Coronary artery (tissue), 2 donors: ENCODE measurements around the gene LAMC3.

Experiments
- DNase-seq: peaks from one replicate; pipeline ENCODE4 v3.0.0-alpha.2; 2017; ENCODE audit warnings: low spot score
- H3K27ac ChIP-seq, 2 donors: fragments of 200-600 bp; sonication (generic); one replicate each; pipeline ENCODE4 v1.5.1; 2016 to 2019
- H3K4me3 ChIP-seq: fragments of 200-600 bp; sonication (generic); 2 replicates; pipeline ENCODE4 v1.5.1; 2016; ENCODE audit warnings: mild to moderate bottlenecking, moderate library complexity
- TF ChIP-seq, protein P1 (sequence below): fragments of 200-600 bp; sonication (generic); IDR thresholded peaks from one replicate; pipeline ENCODE4 v1.5.1; 2019; ENCODE audit warnings: antibody characterized with exemption

Gene LAMC3

GRCh38 chr9:131008909-131009618 lies at the start of gene LAMC3:
Gene LAMC3, plus strand, starts transcription at chr9:131009174. Its CDS starts 41 bp downstream, at chr9:131009215.
- Histone ChIP-seq H3K27ac (no peak within 1 kb of the TSS), H3K4me3 (peak within 1 kb of the TSS; percentile 61)
- no peak for DNase-seq
- TF ChIP-seq, protein P1, sequence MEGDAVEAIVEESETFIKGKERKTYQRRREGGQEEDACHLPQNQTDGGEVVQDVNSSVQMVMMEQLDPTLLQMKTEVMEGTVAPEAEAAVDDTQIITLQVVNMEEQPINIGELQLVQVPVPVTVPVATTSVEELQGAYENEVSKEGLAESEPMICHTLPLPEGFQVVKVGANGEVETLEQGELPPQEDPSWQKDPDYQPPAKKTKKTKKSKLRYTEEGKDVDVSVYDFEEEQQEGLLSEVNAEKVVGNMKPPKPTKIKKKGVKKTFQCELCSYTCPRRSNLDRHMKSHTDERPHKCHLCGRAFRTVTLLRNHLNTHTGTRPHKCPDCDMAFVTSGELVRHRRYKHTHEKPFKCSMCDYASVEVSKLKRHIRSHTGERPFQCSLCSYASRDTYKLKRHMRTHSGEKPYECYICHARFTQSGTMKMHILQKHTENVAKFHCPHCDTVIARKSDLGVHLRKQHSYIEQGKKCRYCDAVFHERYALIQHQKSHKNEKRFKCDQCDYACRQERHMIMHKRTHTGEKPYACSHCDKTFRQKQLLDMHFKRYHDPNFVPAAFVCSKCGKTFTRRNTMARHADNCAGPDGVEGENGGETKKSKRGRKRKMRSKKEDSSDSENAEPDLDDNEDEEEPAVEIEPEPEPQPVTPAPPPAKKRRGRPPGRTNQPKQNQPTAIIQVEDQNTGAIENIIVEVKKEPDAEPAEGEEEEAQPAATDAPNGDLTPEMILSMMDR, result peak; percentile 40

DNA sequence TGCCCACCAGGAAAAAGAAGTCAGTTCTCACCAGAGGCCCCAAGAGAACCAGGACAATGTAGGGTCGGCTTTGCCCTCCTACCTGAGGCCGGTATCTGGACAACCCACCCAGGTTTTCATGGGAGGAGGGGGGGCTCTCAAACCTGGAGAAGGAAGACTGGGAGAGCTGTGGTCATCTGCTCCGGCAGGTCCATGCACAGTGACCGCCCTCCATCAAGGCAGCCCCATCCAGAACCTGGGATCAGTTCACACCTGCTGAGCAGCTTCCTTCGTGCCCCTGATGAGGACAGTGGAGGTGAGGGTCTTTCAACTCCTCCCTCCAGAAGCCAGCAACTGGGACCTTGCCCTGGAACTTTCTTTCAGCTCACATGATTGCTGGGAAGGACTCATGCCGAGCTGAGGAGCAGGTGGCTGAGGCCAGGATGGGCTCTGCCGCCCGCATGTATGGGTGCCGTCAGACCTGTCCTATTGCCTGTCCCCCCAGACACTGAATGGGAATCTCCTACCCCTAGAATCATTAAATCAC lies 49.1 kb upstream of the LAMC3 start:
- TF ChIP-seq, protein P1, result no peak
- H3K27ac ChIP-seq, result no peak overlapping the region
- no peak for DNase-seq
- H3K4me3 ChIP-seq, result no peak overlapping the region

DNA sequence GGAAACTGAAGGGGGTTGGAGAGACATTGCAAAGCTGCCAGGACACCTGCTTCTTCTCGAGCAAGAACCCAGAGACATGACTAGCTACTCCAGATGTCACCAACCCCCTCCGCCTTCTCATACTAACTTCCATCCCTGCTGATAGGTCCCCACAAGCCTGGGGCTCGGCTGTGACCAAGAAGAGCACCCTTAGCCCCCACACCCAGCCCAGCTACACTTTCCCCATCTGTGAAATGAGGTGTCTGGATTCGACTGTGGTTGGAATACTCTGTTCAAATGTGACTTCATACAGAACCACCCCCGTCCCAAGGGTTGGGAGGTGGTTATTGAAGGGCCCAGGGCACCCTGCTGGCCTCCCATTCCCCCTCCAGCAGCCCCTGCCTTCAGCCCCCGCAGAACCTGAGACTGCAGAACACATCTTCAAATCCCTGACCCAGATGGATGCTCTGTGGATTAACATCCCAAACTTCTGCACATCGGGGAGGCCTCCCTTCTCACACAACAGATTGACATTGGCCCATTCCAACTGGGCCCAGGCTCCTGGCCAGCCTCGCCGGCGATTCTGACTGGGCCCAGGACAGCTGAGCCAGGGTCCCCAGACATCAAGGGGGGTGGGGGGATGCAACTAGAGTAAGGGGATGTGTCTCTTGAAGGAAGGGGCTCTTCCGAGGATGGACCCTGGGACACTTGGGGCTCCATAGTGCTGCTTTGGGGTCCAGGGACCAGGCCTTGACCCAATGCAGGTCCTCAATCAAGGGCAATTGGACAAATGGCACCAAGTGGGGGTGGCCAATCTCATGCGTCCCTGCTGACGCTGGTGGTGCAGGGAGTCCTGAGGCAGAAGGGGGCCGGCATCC lies 48.2 kb upstream of the LAMC3 start:
- Histone ChIP-seq H3K4me3 (no peak overlapping the region), H3K27ac (no peak overlapping the region)
- no peak for DNase-seq
- TF ChIP-seq, protein P1, result no peak

DNA sequence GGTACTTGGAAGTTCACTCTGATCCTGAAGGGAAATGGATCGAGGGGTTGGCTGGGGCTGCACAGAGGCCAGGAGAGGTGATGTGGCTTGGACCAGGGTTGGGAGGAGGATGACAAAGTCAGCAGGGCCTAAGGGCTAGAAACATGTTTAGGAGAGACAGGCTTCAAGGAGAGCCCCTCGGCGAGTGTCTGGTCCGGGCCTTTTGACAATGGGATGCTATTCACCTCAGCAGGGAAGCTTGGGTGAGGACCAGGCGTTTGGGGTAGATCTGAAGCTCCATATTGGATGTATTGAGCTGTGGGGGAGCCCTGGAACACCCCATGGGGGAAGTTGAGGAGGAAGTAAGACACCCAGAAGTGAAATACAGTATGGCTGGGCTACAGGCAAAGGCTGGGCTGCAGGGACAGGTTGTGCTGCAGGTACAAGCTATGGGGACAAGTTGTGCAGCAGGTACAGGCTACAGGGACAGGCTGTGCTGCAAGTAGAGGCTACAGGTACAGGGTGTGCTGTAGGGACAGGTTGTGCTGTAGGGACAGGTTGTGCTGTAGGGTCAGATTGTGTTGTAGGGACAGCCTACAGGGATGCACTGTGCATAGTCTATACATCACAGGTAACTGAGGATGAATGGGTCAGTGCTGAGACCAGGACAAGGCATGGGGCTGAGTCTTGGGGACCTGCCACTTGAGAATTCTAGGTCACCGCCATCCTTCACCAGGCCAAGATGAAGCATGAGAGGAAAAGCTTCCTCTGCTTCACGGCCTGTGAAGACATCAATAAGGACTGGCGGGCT lies 47.3 kb upstream of the LAMC3 start:
- Histone ChIP-seq H3K4me3 (no peak overlapping the region), H3K27ac (no peak overlapping the region)
- no peak for DNase-seq
- TF ChIP-seq, protein P1, result no peak

DNA sequence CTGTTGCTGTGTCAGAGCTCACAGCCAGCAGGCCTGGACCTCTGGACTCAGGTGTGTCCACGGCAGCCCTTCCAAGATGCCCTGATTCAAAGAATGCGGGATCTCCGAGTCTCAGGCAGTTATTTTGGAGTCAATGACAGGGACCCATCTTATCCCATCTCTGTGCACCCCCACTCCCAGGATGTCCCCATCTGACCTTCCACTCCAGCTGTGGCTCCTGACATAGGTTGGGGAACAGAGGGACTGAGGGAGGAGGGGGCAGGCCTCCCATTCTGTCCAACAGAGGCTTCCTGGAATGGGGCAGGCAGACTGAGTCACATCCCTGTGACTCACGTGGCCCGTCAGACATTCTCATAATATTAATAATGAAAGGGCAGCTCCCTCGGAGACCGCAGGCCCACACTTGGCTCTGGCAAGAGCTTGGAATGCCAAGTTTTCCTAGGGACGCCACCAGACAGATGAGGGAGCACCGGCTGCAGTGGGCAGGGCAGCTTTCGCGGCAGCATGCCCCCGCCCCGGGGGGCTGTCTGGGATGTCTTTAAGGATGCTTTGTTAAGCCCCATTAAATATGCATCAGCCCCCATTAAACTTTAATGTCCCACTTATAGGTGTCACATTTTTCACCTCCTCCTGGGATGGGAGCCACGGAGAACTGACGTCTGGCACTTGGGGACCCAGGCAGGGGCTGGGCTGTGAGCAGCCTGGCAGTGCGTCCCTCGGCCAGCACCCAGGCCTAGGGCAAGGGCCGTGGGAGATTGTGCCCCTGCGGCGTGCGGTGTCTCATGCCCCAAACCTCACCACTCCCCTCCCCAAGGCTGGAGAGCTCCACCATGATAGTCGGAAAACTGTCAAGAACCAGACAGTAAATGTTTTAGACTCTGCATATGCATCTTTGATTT lies 46.3 kb upstream of the LAMC3 start:
- peak; percentile 81 for DNase-seq
- Histone ChIP-seq H3K4me3 (peak overlapping the region; percentile 17), H3K27ac (no peak overlapping the region)
- TF ChIP-seq, protein P1, result no peak

DNA sequence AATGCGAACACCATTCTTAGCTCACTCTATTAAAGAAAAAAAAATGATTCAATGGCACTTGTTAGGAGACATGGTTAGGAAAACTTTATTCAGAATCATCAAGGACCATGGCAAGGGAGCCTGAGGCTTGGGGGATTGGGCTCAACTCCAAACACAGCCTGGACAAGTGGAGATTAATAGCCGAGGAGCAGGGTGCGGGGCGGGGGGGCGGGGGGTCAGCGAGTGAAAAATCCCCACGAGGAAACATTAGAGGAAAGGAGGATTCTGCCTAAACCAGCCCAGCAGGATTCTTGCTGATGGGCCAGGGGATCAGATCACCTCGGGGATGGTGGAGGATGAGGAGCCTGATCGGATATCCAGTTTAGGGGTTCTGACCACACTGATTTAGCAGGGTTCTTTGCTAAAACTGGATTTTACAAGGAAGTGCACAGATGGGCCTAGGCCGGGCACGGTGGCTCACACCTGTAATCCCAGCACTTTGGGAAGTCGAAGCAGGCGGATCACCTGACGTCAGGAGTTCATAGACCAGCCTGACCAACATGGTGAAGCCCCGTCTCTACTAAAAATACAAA lies 45.6 kb upstream of the LAMC3 start:
- DNase-seq, result no peak
- TF ChIP-seq, protein P1, result no peak
- Histone ChIP-seq H3K27ac (no peak overlapping the region), H3K4me3 (no peak overlapping the region)
